GM19328 (cell line): ENCODE results near the gene TTLL5.

ENCODE experiments used
- ATAC-seq: cut with Tn5 transposase; IDR thresholded peaks from one replicate; pipeline ENCODE4 v1.9.1; 2021; ENCODE audit warnings: mild to moderate bottlenecking, moderate library complexity; ENCODE audit not compliant: unreplicated experiment

TTLL5 gene

GRCh38 chr14:75983019-75983358 is 321.9 kb downstream of the TTLL5 start:
- ATAC-seq = no peak

GRCh38 chr14:75984674-75985073 is 323.6 kb downstream of the TTLL5 start:
- ATAC-seq = no peak

GRCh38 chr14:75985618-75986438 is 324.8 kb downstream of the TTLL5 start, which contains the start of gene IFT43:
IFT43 (plus strand) TSS chr14:75985763; CDS start chr14:75985787, 24 bp downstream.
- ATAC-seq = peak; percentile 68

- no peak for ATAC-seq
Observed at GRCh38 chr14:75986439-75986765, 325.4 kb downstream of the TTLL5 start.

GRCh38 chr14:75987201-75987970 is 326.3 kb downstream of the TTLL5 start:
- ATAC-seq = no peak

GRCh38 chr14:75989134-75989533 is 328.1 kb downstream of the TTLL5 start:
- no peak for ATAC-seq

GRCh38 chr14:75990297-75990696 is 329.3 kb downstream of the TTLL5 start:
- ATAC-seq = no peak

- no peak for ATAC-seq
Observed at GRCh38 chr14:75991753-75992152, 330.7 kb downstream of the TTLL5 start.

- no peak for ATAC-seq
Observed at GRCh38 chr14:75993567-75994041, 332.6 kb downstream of the TTLL5 start.

- ATAC-seq = no peak
Observed at GRCh38 chr14:75995372-75996041, 334.5 kb downstream of the TTLL5 start.

GRCh38 chr14:75996488-75996887 is 335.4 kb downstream of the TTLL5 start:
- ATAC-seq = no peak

- ATAC-seq = no peak
Observed at GRCh38 chr14:75999511-76000190, 338.6 kb downstream of the TTLL5 start.

- ATAC-seq = no peak
Observed at GRCh38 chr14:76002383-76002782, 341.3 kb downstream of the TTLL5 start.
